Heart left ventricle (tissue), 16 donors: ENCODE results near the gene AICDA. TPM values are rescaled to one million over a fixed set of nuclear protein-coding genes. Genes with fewer than 3 reads are reported as not detected.

Experiments
- ATAC-seq, 4 donors: fragments of 200-7000 bp; cut with Tn5 transposase; one replicate each; pipeline ENCODE4 v1.9.1; 2020 to 2022; ENCODE audit warnings: moderate library complexity in 4 of 4, mild to moderate bottlenecking in 3 of 4, moderate number of reproducible peaks in 1 of 4
- DNase-seq, 5 donors: peaks; one replicate each; pipeline ENCODE4 v3.0.0-alpha.2; 2020
- H3K27ac ChIP-seq, 12 donors: fragments of 200-600 bp; sonication (generic) in 4 of 12; one replicate each; pipeline versions ENCODE4 v1.5.0 to v1.8.0; 2016 to 2022; ENCODE audit warnings: mild to moderate bottlenecking in 2 of 12
- H3K27me3 ChIP-seq, 9 donors: fragments of 200-600 bp; sonication (generic) in 2 of 9; one replicate each; pipeline versions ENCODE4 v1.5.1 to v1.8.0; 2016 to 2022; ENCODE audit warnings: mild to moderate bottlenecking in 3 of 9
- H3K36me3 ChIP-seq, 9 donors: fragments of 200-600 bp; sonication (generic) in 2 of 9; one replicate each; pipeline versions ENCODE4 v1.5.0 to v1.8.0; 2018 to 2022; ENCODE audit warnings: mild to moderate bottlenecking in 2 of 9
- H3K4me1 ChIP-seq, 12 donors: fragments of 200-600 bp; sonication (generic) in 4 of 12; one replicate each; pipeline versions ENCODE4 v1.5.0 to v1.8.0; 2016 to 2022; ENCODE audit warnings: mild to moderate bottlenecking in 3 of 12
- H3K4me3 ChIP-seq, 12 donors: fragments of 200-600 bp; sonication (generic) in 4 of 12; one replicate each; pipeline versions ENCODE4 v1.5.0 to v1.8.0; 2017 to 2022; ENCODE audit warnings: mild to moderate bottlenecking in 9 of 12, moderate library complexity in 4 of 12
- H3K9me3 ChIP-seq, 12 donors: fragments of 200-600 bp; sonication (generic) in 4 of 12; one replicate each; pipeline versions ENCODE4 v1.5.0 to v1.8.0; 2016 to 2022; ENCODE audit warnings: mild to moderate bottlenecking in 1 of 12
- CTCF ChIP-seq, 12 donors: fragments of 200-600 bp; sonication (generic) in 4 of 12; IDR thresholded peaks; one replicate each; pipeline versions ENCODE4 v1.5.0 to v1.8.0; 2018 to 2022; ENCODE audit warnings: antibody characterized with exemption in 12 of 12, mild to moderate bottlenecking in 5 of 12
- POLR2A ChIP-seq, 2 donors: fragments of 450-650 bp; IDR thresholded peaks; one replicate each; pipeline ENCODE4 v1.6.1; 2017; ENCODE audit warnings: antibody characterized with exemption in 2 of 2, mild to moderate bottlenecking in 2 of 2, moderate library complexity in 2 of 2
- WGBS, 4 donors: extraction: QIAGEN DNeasy Blood & Tissue Kit in 2 of 4; methylation state at CpG; one replicate each; pipeline versions ENCODE4 v1.1.5 to v1.1.7; 2013 to 2018; 5-methylcytosine and 5-hydroxymethylcytosine counted together
- intact Hi-C, 10 donors: fragments of 100-400 bp; cut with DNase I; formaldehyde crosslinking; loops; one replicate each; pipeline versions ENCODE4 v1.11.1 to v1.14.2; 2022
- polyA plus RNA-seq, 2 donors: library from polyadenylated mRNA; stranded (reverse); fragments of 200-250 nt; gene quantifications; one replicate each; pipeline ENCODE4 v1.2.3, GENCODE V29; 2013
- total RNA-seq, 9 donors: library from RNA; depleted of rRNA in 2 of 9; stranded (reverse); fragments of >200 nt in 2 of 9; fragmentation: NEBNext Ultra II Directional in 3 of 9; extraction: Animal tissue kit (Norgen Biotek cat#: 25700) in 3 of 9; gene quantifications; one replicate each; pipeline versions ENCODE4 v1.1.0 to v1.2.4, GENCODE V29; 2016 to 2023
- donor health status: ischemic (EF 13 %, LVEDD 7.1; RV severe dilation, severe dysfunction).
- donor health status: healthy with polysubstance abuse.
- donor health status: DM: no; HTN: yes; CAD: no.
- donor health status: DM: no; HTN: no; CAD: no.
- donor health status: ischemic (EF 25% LVEDD 6.9; RV normal size, moderate dysfunction).
- donor health status: ischemic (EF 25% LVEDD 5.7; RV mildly dilated, moderate dysfunction).
- donor health status: healthy.
- donor health status: DM: yes; HTN: yes; CAD: no.
- donor health status: ischemic (EF 35%, LVEDD 5.7; RV mildly dilated, moderate dysfunction).
- donor health status: nonischemic (EF 11% LVEDD 7.7; RV severe dilation, severe dysfunction).
- donor health status: DM: yes; HTN: yes; CAD: no.
- donor health status: PGD.
- donor health status: ischemic (EF 29% LVEDD 5.4; RV normal size, mild dysfunction).
- donor health status: nonischemic (EF 23%, LVEDD 6.1; RV moderate dilation, normal function).

AICDA gene
- total and polyA plus RNA-seq, 11 donors, result 0.08 TPM; not detected in 10

GRCh38 chr12:8609061-8609570, 3.5 kb downstream of the AICDA start:
- Histone ChIP-seq H3K27me3 (no peaks in the 10 kb centered on the region), H3K4me1 (peaks cover 0 to 9% (median 0%) of the 10 kb centered on the region in 12 donors), H3K9me3 (no peaks in the 10 kb centered on the region), H3K36me3 (no peaks in the 10 kb centered on the region), H3K27ac (no peak overlapping the region), H3K4me3 (no peak overlapping the region)
- TF ChIP-seq POLR2A (IDR thresholded peaks at IDR 0.05) (no peak), CTCF (IDR thresholded peaks at IDR 0.05) (peak; percentile 48 to 81 (median 67))
- ATAC-seq (peak in 1 of 4 donors; percentile 55), DNase-seq (no peak)
- 15 to 20% (median 17%) methylated on average over 5 of the region's 5 CpGs for WGBS, 4 donors
- intact Hi-C loops, result loop anchor here in 9 of 10 donors (2.0 to 5.0 kb wide), 2 partner anchors 64 to 67 kb away; partner anchors contain the start of gene CLEC4E (in 2 of the 9)

GRCh38 chr12:8606890-8607289, 5.8 kb downstream of the AICDA start:
- Histone ChIP-seq H3K27ac (no peak overlapping the region), H3K4me3 (no peak overlapping the region), H3K36me3 (no peaks in the 10 kb centered on the region), H3K9me3 (no peaks in the 10 kb centered on the region), H3K27me3 (peaks cover 0 to 8% (median 0%) of the 10 kb centered on the region in 9 donors), H3K4me1 (peaks cover 0 to 9% (median 0%) of the 10 kb centered on the region in 12 donors)
- intact Hi-C loops, result loop anchor here in 2 of 10 donors (5.0 kb wide), 1 partner anchor 65 kb away; the partner anchor contains the start of gene CLEC4E (in 2 of the 2)
- TF ChIP-seq CTCF (IDR thresholded peaks at IDR 0.05), result no peak
- TF ChIP-seq POLR2A (IDR thresholded peaks at IDR 0.05), result no peak
- 93 to 97% (median 96%) methylated on average over 6 of the region's 6 CpGs for WGBS, 4 donors
- DNase-seq (no peak), ATAC-seq (no peak)

- H3K27ac ChIP-seq, result no peak overlapping the region
- peaks cover 0 to 11% (median 0%) of the 10 kb centered on the region in 9 donors for H3K27me3 ChIP-seq
- intact Hi-C loops, result loop anchor here in 2 of 10 donors (5.0 kb wide), 1 partner anchor 63 kb away; the partner anchor contains the start of gene CLEC4E (in 2 of the 2)
- ATAC-seq (no peak), DNase-seq (no peak)
- H3K4me1 ChIP-seq, result peaks cover 0 to 9% (median 0%) of the 10 kb centered on the region in 12 donors
- H3K36me3 ChIP-seq, result no peaks in the 10 kb centered on the region
- H3K4me3 ChIP-seq, result no peak overlapping the region
- 93 to 97% (median 95%) methylated on average over 30 of the region's 30 CpGs for WGBS, 4 donors
- no peaks in the 10 kb centered on the region for H3K9me3 ChIP-seq
- no peak for TF ChIP-seq POLR2A (IDR thresholded peaks at IDR 0.05)
- no peak for TF ChIP-seq CTCF (IDR thresholded peaks at IDR 0.05)
Measured at GRCh38 chr12:8605057-8605456, 7.6 kb downstream of the AICDA start.

- intact Hi-C loops, result no loop called here
- TF ChIP-seq POLR2A (IDR thresholded peaks at IDR 0.05), result no peak
- no peak for TF ChIP-seq CTCF (IDR thresholded peaks at IDR 0.05)
- Histone ChIP-seq H3K4me3 (no peak overlapping the region), H3K9me3 (no peaks in the 10 kb centered on the region), H3K36me3 (no peaks in the 10 kb centered on the region), H3K4me1 (peaks cover 0 to 3% (median 0%) of the 10 kb centered on the region in 12 donors), H3K27ac (no peak overlapping the region), H3K27me3 (peaks cover 0 to 12% (median 0%) of the 10 kb centered on the region in 9 donors)
- no peak for ATAC-seq
- no peak for DNase-seq
- 37 to 46% (median 45%) methylated on average over 3 of the region's 3 CpGs for WGBS, 4 donors
Measured at GRCh38 chr12:8603856-8604255, 8.8 kb downstream of the AICDA start.
